H9 (cell line): Measurements from ENCODE around the gene TPRG1. TPM values are rescaled to one million over a fixed set of nuclear protein-coding genes. Genes with fewer than 3 reads are reported as not detected.

ENCODE experiments used
- DNase-seq: peaks from one replicate; pipeline ENCODE4 v3.0.0-alpha.2; 2017
- H2AFZ ChIP-seq: one replicate; pipeline ENCODE4 v1.6.1; 2013; ENCODE audit warnings: mild to moderate bottlenecking, low read length, control low read depth, moderate library complexity
- H2AK5ac ChIP-seq: 2 replicates; pipeline ENCODE4 v1.6.1; 2013; ENCODE audit warnings: low read length, control low read depth, mixed read lengths; ENCODE audit not compliant: insufficient read length
- H2BK120ac ChIP-seq: one replicate; pipeline ENCODE4 v1.6.1; 2013; ENCODE audit warnings: low read depth, mild to moderate bottlenecking, low read length, control low read depth, inconsistent platforms; ENCODE audit not compliant: poor library complexity, severe bottlenecking
- H2BK12ac ChIP-seq: 2 replicates; pipeline ENCODE4 v1.6.1; 2013; ENCODE audit warnings: low read length, control low read depth, mixed read lengths, low read depth; ENCODE audit not compliant: insufficient read length
- H2BK15ac ChIP-seq: 2 replicates; pipeline ENCODE4 v1.6.1; 2013; ENCODE audit warnings: low read depth, low read length, control low read depth
- H2BK20ac ChIP-seq: one replicate; pipeline ENCODE4 v1.6.1; 2013; ENCODE audit warnings: low read depth, mild to moderate bottlenecking, low read length, control low read depth, inconsistent platforms; ENCODE audit not compliant: poor library complexity, severe bottlenecking
- H2BK5ac ChIP-seq: 2 replicates; pipeline ENCODE4 v1.6.1; 2013; ENCODE audit warnings: low read length, control low read depth, mixed read lengths; ENCODE audit not compliant: insufficient read length
- H3K14ac ChIP-seq: 2 replicates; pipeline ENCODE4 v1.6.1; 2013; ENCODE audit warnings: low read length, control low read depth; ENCODE audit not compliant: insufficient read depth
- H3K18ac ChIP-seq: 2 replicates; pipeline ENCODE4 v1.6.1; 2013; ENCODE audit warnings: low read depth, mild to moderate bottlenecking, mixed read lengths, low read length, control low read depth; ENCODE audit not compliant: insufficient read length
- H3K23ac ChIP-seq: 2 replicates; pipeline ENCODE4 v1.6.1; 2013; ENCODE audit warnings: low read length, control low read depth, mixed read lengths, low read depth; ENCODE audit not compliant: insufficient read length
- H3K23me2 ChIP-seq: 2 replicates; pipeline ENCODE4 v1.6.1; 2013; ENCODE audit warnings: low read depth, mild to moderate bottlenecking, mixed read lengths, low read length, control low read depth; ENCODE audit not compliant: insufficient read length, poor library complexity, severe bottlenecking
- H3K27ac ChIP-seq: 2 replicates; pipeline ENCODE4 v1.5.1; 2013; ENCODE audit warnings: low read length, control low read depth, mixed read lengths, low read depth; ENCODE audit not compliant: insufficient read length
- H3K27me3 ChIP-seq: 2 replicates; pipeline ENCODE4 v1.6.1; 2013; ENCODE audit warnings: low read length, control low read depth, inconsistent platforms; ENCODE audit not compliant: insufficient read depth
- H3K4ac ChIP-seq: 2 replicates; pipeline ENCODE4 v1.6.1; 2013; ENCODE audit warnings: low read depth, mild to moderate bottlenecking, control low read depth, inconsistent platforms, low read length, moderate library complexity
- H3K4me1 ChIP-seq: 2 replicates; pipeline ENCODE4 v1.6.1; 2013; ENCODE audit warnings: low read length, control low read depth, inconsistent platforms; ENCODE audit not compliant: insufficient read depth
- H3K4me2 ChIP-seq: 2 replicates; pipeline ENCODE4 v1.6.1; 2013; ENCODE audit warnings: low read length, control low read depth, mixed read lengths; ENCODE audit not compliant: insufficient read length, insufficient read depth
- H3K56ac ChIP-seq: 2 replicates; pipeline ENCODE4 v1.6.1; 2013; ENCODE audit warnings: low read depth, mild to moderate bottlenecking, mixed read lengths, low read length, control low read depth; ENCODE audit not compliant: insufficient read length
- H3K79me1 ChIP-seq: 2 replicates; pipeline ENCODE4 v1.6.1; 2013; ENCODE audit warnings: low read depth, mild to moderate bottlenecking, moderate library complexity, low read length, control low read depth, inconsistent platforms; ENCODE audit not compliant: insufficient read depth, poor library complexity, severe bottlenecking
- H3K79me2 ChIP-seq: 2 replicates; pipeline ENCODE4 v1.6.1; 2013; ENCODE audit warnings: low read length, control low read depth, inconsistent platforms; ENCODE audit not compliant: insufficient read depth
- H3K9ac ChIP-seq: 2 replicates; pipeline ENCODE4 v1.6.1; 2013; ENCODE audit warnings: low read length, control low read depth, mixed read lengths; ENCODE audit not compliant: insufficient read length; ENCODE audit errors: extremely low read depth
- H3K9me3 ChIP-seq: one replicate; pipeline ENCODE4 v1.6.1; 2013; ENCODE audit warnings: low read depth, low read length, inconsistent platforms; ENCODE audit not compliant: control insufficient read depth
- H3T11ph ChIP-seq: one replicate; pipeline ENCODE4 v1.6.1; 2013; ENCODE audit warnings: mild to moderate bottlenecking, low read length, control low read depth, inconsistent platforms
- H4K20me1 ChIP-seq: one replicate; pipeline ENCODE4 v1.6.1; 2013; ENCODE audit not compliant: control insufficient read depth, insufficient read length, insufficient read depth
- H4K5ac ChIP-seq: 2 replicates; pipeline ENCODE4 v1.6.1; 2013; ENCODE audit warnings: low read depth, mild to moderate bottlenecking, mixed read lengths, low read length, control low read depth; ENCODE audit not compliant: insufficient read length
- H4K8ac ChIP-seq: replicated peaks from 2 replicates; pipeline ENCODE4 v1.6.1; 2013; ENCODE audit warnings: low read length, control low read depth, mixed read lengths, low read depth; ENCODE audit not compliant: insufficient read length
- H4K91ac ChIP-seq: 2 replicates; pipeline ENCODE4 v1.6.1; 2013; ENCODE audit warnings: low read depth, mild to moderate bottlenecking, moderate library complexity, mixed read lengths, low read length, control low read depth; ENCODE audit not compliant: insufficient read length
- H3K27ac Mint-ChIP-seq, 3 experiments: 2 replicates in 2 of 3; 3 replicates in 1 of 3; pipeline ENCODE4 v1.8.0; 2020 to 2021; ENCODE audit warnings: mixed read lengths in 3 of 3, mild to moderate bottlenecking in 1 of 3, moderate library complexity in 1 of 3
- H3K27me3 Mint-ChIP-seq: 2 replicates; pipeline ENCODE4 v1.8.0; 2021; ENCODE audit warnings: low read depth, mild to moderate bottlenecking, moderate library complexity, mixed read lengths
- H3K36me3 Mint-ChIP-seq, 3 experiments: 2 replicates in 2 of 3; 3 replicates in 1 of 3; pipeline ENCODE4 v1.8.0; 2020 to 2021; ENCODE audit warnings: low read depth in 3 of 3, mixed read lengths in 3 of 3; ENCODE audit not compliant: insufficient read depth in 1 of 3
- H3K4me1 Mint-ChIP-seq, 2 experiments: 2 replicates each; pipeline ENCODE4 v1.8.0; 2020; ENCODE audit warnings: mixed read lengths in 2 of 2
- H3K4me3 Mint-ChIP-seq, 2 experiments: 2 replicates in 1 of 2; 3 replicates in 1 of 2; pipeline ENCODE4 v1.8.0; 2020 to 2021; ENCODE audit warnings: mild to moderate bottlenecking in 2 of 2, mixed read lengths in 2 of 2, moderate library complexity in 1 of 2
- H3K9me3 Mint-ChIP-seq, 2 experiments: 2 replicates in 1 of 2; 3 replicates in 1 of 2; pipeline ENCODE4 v1.8.0; 2020; ENCODE audit warnings: mild to moderate bottlenecking in 2 of 2, mixed read lengths in 2 of 2, moderate library complexity in 1 of 2
- WGBS: extraction: QIAGEN DNeasy Blood & Tissue Kit; methylation state at CpG from one replicate; pipeline ENCODE4 v1.1.7; 2013; ENCODE audit warnings: missing lambda C conversion rate, low lambda C conversion rate, mixed read lengths; ENCODE audit not compliant: insufficient read length; ENCODE audit errors: extremely low coverage; 5-methylcytosine and 5-hydroxymethylcytosine counted together
- total RNA-seq: library from RNA; stranded (reverse); gene quantifications from 2 replicates; pipeline ENCODE4 v1.2.1, GENCODE V29; 2021
- TF ChIP-seq, protein P1 (sequence below): fragments of 200-600 bp; sonication (generic); conservative IDR thresholded peaks from 3 replicates; pipeline ENCODE4 v1.8.0; 2021; ENCODE audit warnings: antibody characterized with exemption, mild to moderate bottlenecking

TPRG1 gene
- total RNA-seq, 1 experiment from 2014 or later, result 0.66 TPM

- Histone ChIP-seq H4K91ac (no peak overlapping the region), H3K18ac (no peak overlapping the region), H2BK120ac (no peak overlapping the region), H3K14ac (no peak overlapping the region), H2BK5ac (no peak overlapping the region), H3K4me1 (no peaks in the 10 kb centered on the region), H3K56ac (no peak overlapping the region), H3K9me3 (no peaks in the 10 kb centered on the region), H3K4ac (no peak overlapping the region), H3K27me3 (no peaks in the 10 kb centered on the region), H2AK5ac (no peak overlapping the region), H3K79me1 (no peaks in the 10 kb centered on the region), H3K79me2 (no peaks in the 10 kb centered on the region), H3K27ac (no peak overlapping the region), H4K8ac (no peak overlapping the region), H3K4me2 (no peak overlapping the region), H2BK15ac (no peak overlapping the region), H2AFZ (no peak overlapping the region), H3K23me2 (no peaks in the 10 kb centered on the region), H3K9ac (no peak overlapping the region), H3T11ph (no peak overlapping the region), H2BK12ac (no peak overlapping the region), H4K20me1 (no peaks in the 10 kb centered on the region), H2BK20ac (no peak overlapping the region), H4K5ac (no peak overlapping the region), H3K23ac (no peak overlapping the region)
- TF ChIP-seq, protein P1, sequence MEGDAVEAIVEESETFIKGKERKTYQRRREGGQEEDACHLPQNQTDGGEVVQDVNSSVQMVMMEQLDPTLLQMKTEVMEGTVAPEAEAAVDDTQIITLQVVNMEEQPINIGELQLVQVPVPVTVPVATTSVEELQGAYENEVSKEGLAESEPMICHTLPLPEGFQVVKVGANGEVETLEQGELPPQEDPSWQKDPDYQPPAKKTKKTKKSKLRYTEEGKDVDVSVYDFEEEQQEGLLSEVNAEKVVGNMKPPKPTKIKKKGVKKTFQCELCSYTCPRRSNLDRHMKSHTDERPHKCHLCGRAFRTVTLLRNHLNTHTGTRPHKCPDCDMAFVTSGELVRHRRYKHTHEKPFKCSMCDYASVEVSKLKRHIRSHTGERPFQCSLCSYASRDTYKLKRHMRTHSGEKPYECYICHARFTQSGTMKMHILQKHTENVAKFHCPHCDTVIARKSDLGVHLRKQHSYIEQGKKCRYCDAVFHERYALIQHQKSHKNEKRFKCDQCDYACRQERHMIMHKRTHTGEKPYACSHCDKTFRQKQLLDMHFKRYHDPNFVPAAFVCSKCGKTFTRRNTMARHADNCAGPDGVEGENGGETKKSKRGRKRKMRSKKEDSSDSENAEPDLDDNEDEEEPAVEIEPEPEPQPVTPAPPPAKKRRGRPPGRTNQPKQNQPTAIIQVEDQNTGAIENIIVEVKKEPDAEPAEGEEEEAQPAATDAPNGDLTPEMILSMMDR, result no peak
- Mint-ChIP-seq H3K27me3 (no peaks in the 10 kb centered on the region), H3K4me3 (no peak overlapping the region), H3K27ac (no peak overlapping the region; a peak in 1 of 7 replicates), H3K9me3 (no peaks in the 10 kb centered on the region), H3K4me1 (peaks cover 0 to 7% of the 10 kb centered on the region in 2 experiments; a peak in 2 of 4 replicates), H3K36me3 (no peaks in the 10 kb centered on the region)
- DNase-seq, result no peak
- no CpG with 5 or more reads among the region's 2 CpGs for WGBS
Measured at GRCh38 chr3:189275852-189276251, 104.1 kb downstream of the TPRG1 start.
